Activated CD4-positive, alpha-beta memory T cell treated with anti-CD3 and anti-CD28 coated beads for 36 hours (primary cell): ENCODE results near the gene CENPO. TPM values are rescaled to one million over a fixed set of nuclear protein-coding genes. Genes with fewer than 3 reads are reported as not detected.

Experiments
- CTCF ChIA-PET: fragments of 350-600 bp; sonication (Branson Sonifier 250); formaldehyde crosslinking; loops from one replicate; lab custom pipeline; 2021; ENCODE audit warnings: antibody characterized with exemption, inconsistent platforms; lab: Charles Lee
- POLR2A ChIA-PET: fragments of 350-600 bp; sonication (Branson Sonifier 250); formaldehyde crosslinking; loops from one replicate; lab custom pipeline; 2021; ENCODE audit warnings: antibody characterized with exemption; lab: Charles Lee
- DNase-seq: peaks from one replicate; pipeline ENCODE4 v3.0.0-alpha.2; 2020
- H3K27ac Mint-ChIP-seq: one replicate; pipeline ENCODE4 v1.8.0; 2021; ENCODE audit warnings: mixed read lengths
- H3K27me3 Mint-ChIP-seq: one replicate; pipeline ENCODE4 v1.8.0; 2021; ENCODE audit warnings: mixed read lengths
- H3K36me3 Mint-ChIP-seq: one replicate; pipeline ENCODE4 v1.8.0; 2021; ENCODE audit warnings: mixed read lengths
- H3K4me1 Mint-ChIP-seq: one replicate; pipeline ENCODE4 v1.8.0; 2021; ENCODE audit warnings: low read depth, mixed read lengths
- H3K4me3 Mint-ChIP-seq: one replicate; pipeline ENCODE4 v1.8.0; 2021; ENCODE audit warnings: mild to moderate bottlenecking, mixed read lengths
- H3K9me3 Mint-ChIP-seq: one replicate; pipeline ENCODE4 v1.8.0; 2021; ENCODE audit warnings: mixed read lengths
- intact Hi-C: fragments of 100-400 bp; cut with micrococcal nuclease; formaldehyde crosslinking; loops from one replicate; pipeline ENCODE4 v1.15.1; 2023
- total RNA-seq, 2 experiments: library from RNA; stranded (reverse); gene quantifications; one replicate each; pipeline ENCODE4 v1.2.3, GENCODE V29; 2021

CENPO gene
- total RNA-seq, 2 experiments from 2014 or later = 39.9 to 42.4 TPM

DNA sequence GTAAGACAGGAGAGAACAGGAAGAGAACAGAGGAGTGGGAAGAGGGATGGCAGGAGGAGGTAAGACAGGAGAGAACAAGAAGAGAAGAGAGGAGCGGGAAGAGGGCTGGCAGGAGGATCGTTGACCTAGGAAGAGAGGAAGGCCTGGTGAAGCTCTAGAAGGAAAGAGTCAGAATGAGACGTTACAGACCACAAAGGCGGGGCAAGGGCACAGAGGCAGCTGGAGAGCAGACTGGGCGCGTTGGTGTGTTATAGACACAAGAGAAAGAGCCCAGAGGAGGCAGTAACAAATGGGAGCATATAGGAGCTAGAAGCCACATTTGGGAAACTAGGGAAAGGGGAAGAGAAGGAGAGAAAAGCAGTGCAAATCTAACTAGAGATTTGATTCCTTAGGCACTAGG, 26.6 kb upstream of the CENPO start:
- CTCF ChIA-PET = interaction anchor here (1.0 kb wide), 1 partner anchor 61 kb away, joined by 3 read pairs; no protein-coding TSS in a partner anchor
- Mint-ChIP-seq H3K4me3 (no peak overlapping the region), H3K4me1 (peaks cover 7% of the 10 kb centered on the region), H3K27me3 (no peaks in the 10 kb centered on the region), H3K27ac (no peak overlapping the region), H3K36me3 (peaks cover 32% of the 10 kb centered on the region), H3K9me3 (no peaks in the 10 kb centered on the region)
- intact Hi-C loops = no loop called here
- DNase-seq = peak; percentile 36
- POLR2A ChIA-PET = no interaction called here

DNA sequence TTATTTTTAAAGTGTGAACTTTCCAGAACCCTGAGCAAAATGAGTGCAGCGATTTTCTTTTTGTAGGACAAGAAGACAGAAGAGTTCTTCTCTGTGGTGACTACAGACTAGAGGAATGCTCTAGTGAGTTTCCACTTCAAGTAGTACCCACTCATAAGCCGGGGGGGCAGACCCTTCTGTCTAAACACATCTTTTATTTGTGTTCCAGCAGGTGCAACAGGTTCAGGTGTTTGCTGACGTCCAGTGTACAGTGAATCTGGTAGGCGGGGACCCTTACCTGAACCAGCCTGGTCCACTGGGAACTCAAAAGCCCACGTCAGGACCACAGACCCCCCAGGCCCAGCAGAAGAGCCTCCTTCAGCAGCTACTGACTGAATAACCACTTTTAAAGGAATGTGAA, 25.2 kb upstream of the CENPO start:
- no peak for DNase-seq
- Mint-ChIP-seq H3K4me3 (no peak overlapping the region), H3K27me3 (no peaks in the 10 kb centered on the region), H3K27ac (no peak overlapping the region), H3K36me3 (peaks cover 26% of the 10 kb centered on the region), H3K9me3 (no peaks in the 10 kb centered on the region), H3K4me1 (peaks cover 7% of the 10 kb centered on the region)
- ChIA-PET POLR2A (no interaction called here), CTCF (interaction anchor here (1.4 kb wide), 1 partner anchor 357 kb away, joined by 4 read pairs; no protein-coding TSS in a partner anchor)
- intact Hi-C loops = no loop called here

DNA sequence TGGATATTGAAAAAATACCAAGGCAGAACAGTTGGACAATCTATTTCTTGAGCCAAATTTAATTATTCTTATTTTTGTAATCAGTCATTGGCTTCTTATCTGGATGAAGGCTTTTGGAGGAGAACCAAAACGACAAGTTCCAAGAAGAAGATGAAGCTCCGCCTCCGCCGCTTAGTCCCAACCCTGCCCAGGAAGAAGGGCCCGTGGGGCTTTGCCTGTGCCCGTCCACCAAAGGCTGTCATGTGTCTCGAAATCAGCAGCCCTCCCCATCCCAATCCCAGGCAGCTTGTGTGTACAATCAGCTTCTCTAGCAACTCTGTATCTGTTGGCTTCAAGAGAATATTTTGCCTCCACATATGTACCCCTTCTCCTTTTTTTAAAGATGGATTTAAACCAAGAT, 24.6 kb upstream of the CENPO start:
- ChIA-PET CTCF (interaction anchor here (1.4 kb wide), 1 partner anchor 358 kb away, joined by 4 read pairs; no protein-coding TSS in a partner anchor), POLR2A (no interaction called here)
- Mint-ChIP-seq H3K4me3 (no peak overlapping the region), H3K4me1 (peaks cover 7% of the 10 kb centered on the region), H3K9me3 (no peaks in the 10 kb centered on the region), H3K36me3 (peaks cover 25% of the 10 kb centered on the region), H3K27me3 (no peaks in the 10 kb centered on the region), H3K27ac (no peak overlapping the region)
- no peak for DNase-seq
- intact Hi-C loops = no loop called here

DNA sequence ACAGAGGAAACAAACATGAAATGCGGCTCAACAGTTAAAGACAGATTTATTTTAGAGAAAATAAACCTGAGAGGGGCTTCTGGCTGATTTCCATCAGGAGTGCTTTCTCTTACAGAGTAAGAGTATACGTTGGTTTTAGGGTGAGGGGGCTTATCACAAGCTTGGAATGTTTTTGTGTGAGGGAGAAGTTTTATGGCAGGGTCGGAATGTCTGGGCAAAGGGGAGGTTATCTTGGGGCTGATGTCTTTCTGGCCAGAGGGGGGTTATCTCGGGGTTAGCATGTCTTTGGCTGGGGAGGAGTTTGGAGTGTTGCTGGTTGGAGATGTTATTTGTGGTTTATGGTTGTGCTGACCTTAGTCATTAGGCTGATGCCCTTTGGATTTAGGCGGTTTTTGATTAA, 22.2 kb upstream of the CENPO start:
- intact Hi-C loops = no loop called here
- Mint-ChIP-seq H3K4me3 (no peak overlapping the region), H3K4me1 (peaks cover 7% of the 10 kb centered on the region), H3K36me3 (peaks cover 17% of the 10 kb centered on the region), H3K27ac (no peak overlapping the region), H3K27me3 (no peaks in the 10 kb centered on the region), H3K9me3 (no peaks in the 10 kb centered on the region)
- ChIA-PET POLR2A (no interaction called here), CTCF (no interaction called here)
- DNase-seq = no peak

DNA sequence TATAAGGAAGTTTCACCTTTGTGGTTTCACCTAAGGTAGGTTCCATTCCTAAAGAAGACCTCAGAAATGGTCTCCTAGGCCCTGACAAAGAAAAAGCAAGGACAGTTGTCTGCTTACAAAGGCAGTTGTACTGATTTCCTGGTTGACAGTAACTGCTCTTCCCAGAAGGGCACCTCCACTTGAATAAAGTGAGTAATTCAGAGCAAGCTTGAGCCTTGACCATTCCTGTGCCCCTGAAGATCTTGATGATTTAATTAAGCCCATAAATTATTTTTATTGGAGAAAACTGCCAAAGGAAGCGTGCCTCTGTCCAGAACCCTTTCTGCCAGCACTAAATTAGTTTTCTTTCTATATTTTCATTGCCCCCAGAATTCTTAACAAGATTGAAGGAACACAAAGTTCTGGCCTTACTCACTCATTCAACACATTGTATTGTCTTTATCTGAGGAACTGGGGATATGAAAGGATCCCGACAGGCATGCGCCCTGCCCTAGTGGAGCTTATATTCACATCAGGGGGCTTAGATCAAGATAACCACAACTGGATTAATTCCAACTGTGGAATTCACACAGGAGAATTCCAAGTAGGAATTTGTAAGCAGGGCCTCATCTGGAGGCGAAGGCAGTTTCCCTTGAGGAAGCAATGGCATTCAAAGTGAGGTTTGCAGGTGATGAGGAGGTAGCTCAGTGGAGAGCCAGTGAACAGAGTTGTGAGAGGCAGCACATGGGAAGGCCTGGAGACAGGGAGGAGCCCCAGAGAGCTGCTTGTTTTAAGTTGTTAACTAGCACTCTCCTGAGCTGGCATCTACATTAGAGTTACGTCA, 21.2 kb upstream of the CENPO start:
- peaks cover 2% of the 10 kb centered on the region for H3K27me3 Mint-ChIP-seq
- ChIA-PET CTCF (no interaction called here), POLR2A (no interaction called here)
- H3K27ac Mint-ChIP-seq = no peak overlapping the region
- DNase-seq = no peak
- no peaks in the 10 kb centered on the region for H3K4me1 Mint-ChIP-seq
- H3K4me3 Mint-ChIP-seq = no peak overlapping the region
- no peaks in the 10 kb centered on the region for H3K9me3 Mint-ChIP-seq
- peaks cover 17% of the 10 kb centered on the region for H3K36me3 Mint-ChIP-seq
- intact Hi-C loops = no loop called here

DNA sequence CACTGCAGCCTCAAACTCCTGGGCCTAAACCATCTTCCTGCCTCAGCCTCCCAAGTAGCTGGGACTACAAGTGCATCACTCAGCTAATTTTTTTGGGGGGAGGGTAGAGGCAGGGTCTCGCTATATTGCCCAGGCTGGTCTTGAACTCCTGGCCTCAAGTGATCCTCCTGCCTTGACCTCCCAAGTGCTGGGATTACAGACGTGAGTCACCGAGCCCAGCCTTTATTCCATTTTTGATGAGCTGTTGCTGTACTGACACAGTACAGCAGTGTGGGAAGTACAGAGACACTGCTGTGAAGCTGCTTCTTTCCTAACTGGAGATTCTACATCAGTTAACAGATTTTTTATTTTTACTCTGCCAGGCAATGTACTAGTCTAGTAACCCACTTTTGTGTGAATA, 18.9 kb upstream of the CENPO start:
- ChIA-PET POLR2A (no interaction called here), CTCF (interaction anchor here (1.3 kb wide), 1 partner anchor 10 kb away, joined by 3 read pairs; no protein-coding TSS in a partner anchor)
- peaks cover 9% of the 10 kb centered on the region for H3K36me3 Mint-ChIP-seq
- DNase-seq = no peak
- H3K27ac Mint-ChIP-seq = no peak overlapping the region
- H3K4me3 Mint-ChIP-seq = no peak overlapping the region
- intact Hi-C loops = no loop called here
- H3K4me1 Mint-ChIP-seq = no peaks in the 10 kb centered on the region
- H3K9me3 Mint-ChIP-seq = no peaks in the 10 kb centered on the region
- H3K27me3 Mint-ChIP-seq = peaks cover 4% of the 10 kb centered on the region

DNA sequence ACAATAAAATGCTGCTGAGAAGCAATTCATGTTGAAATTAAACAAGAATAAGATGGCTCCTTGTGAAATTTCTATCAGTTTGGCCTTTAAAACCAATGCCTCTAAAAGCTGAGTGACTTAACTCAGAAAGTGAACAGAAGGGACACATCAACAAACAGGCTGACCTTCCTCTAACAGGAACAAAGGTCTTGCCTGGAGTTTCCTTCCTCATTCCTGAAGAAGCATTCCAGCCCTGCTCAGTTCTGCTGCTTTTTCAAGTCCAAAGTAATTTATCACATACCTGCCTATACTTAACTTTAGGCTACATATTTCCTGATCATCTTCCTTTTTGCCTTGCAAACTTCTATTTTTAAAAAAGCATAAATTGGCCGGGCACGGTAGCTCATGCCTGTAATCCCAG, 14.1 kb upstream of the CENPO start:
- POLR2A ChIA-PET = no interaction called here
- intact Hi-C loops = no loop called here
- no peak overlapping the region for H3K27ac Mint-ChIP-seq
- no peak overlapping the region for H3K4me3 Mint-ChIP-seq
- H3K27me3 Mint-ChIP-seq = peaks cover 9% of the 10 kb centered on the region
- H3K9me3 Mint-ChIP-seq = peaks cover 2% of the 10 kb centered on the region
- no peak for DNase-seq
- no peaks in the 10 kb centered on the region for H3K4me1 Mint-ChIP-seq
- no peaks in the 10 kb centered on the region for H3K36me3 Mint-ChIP-seq
- CTCF ChIA-PET = interaction anchor here (1.4 kb wide), 1 partner anchor 13 kb away, joined by 4 read pairs; no protein-coding TSS in a partner anchor

DNA sequence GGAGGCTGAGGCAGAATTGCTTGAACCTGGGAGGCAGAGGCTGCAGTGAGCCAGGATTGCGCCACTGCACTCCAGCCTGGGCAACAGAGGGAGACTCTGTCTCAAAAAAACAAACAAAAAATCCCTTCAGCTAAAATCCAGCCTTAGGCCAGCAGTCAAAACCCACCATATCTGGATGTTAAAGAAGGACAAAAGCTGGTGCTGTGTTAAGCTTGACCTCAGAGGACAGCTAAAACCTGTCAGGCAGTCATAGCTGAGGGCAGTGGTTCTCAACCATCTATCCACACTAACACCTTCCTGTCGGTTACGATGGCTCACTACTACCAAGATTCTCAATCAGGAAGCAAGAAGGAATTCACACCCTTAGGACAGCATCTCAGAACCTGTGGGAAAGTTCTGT, 9.6 kb upstream of the CENPO start:
- H3K9me3 Mint-ChIP-seq = peaks cover 2% of the 10 kb centered on the region
- H3K4me3 Mint-ChIP-seq = no peak overlapping the region
- DNase-seq = no peak
- CTCF ChIA-PET = interaction anchor here (1.4 kb wide), 1 partner anchor 9 kb away, joined by 3 read pairs; no protein-coding TSS in a partner anchor
- intact Hi-C loops = no loop called here
- no peaks in the 10 kb centered on the region for H3K4me1 Mint-ChIP-seq
- H3K36me3 Mint-ChIP-seq = no peaks in the 10 kb centered on the region
- H3K27me3 Mint-ChIP-seq = peaks cover 5% of the 10 kb centered on the region
- H3K27ac Mint-ChIP-seq = no peak overlapping the region
- POLR2A ChIA-PET = no interaction called here

DNA sequence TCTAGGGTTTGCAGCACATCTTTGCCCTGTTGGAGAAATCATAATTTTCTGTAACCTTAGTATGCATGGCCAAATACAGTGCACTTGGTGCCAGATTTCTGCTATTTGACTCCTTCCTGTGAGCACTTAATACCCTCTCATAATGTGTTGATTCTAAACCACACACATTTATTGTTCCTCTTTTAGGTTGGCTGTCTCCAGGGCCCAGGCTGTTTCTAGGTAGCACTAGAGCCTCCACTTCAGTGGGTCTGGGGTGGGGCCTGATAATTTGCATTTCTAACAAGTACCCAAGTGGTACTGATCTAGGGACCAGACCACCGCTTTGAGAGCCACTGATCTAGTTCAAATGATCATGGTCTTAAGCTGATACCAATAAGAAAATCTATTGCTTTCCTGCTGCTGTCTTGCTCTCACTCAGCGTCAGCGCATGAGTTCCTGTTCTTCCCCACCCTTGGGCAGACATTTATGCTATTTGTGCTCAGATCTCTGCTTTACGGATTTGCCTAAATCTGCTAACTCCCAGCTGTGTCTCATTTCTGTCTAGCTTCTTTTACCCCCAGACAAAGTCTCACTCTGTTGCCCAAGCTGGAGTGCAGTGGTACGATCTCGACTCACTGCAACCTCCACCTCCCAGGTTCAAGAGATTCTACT, 7.4 kb upstream of the CENPO start:
- H3K36me3 Mint-ChIP-seq = peaks cover 3% of the 10 kb centered on the region
- H3K27ac Mint-ChIP-seq = no peak overlapping the region
- POLR2A ChIA-PET = no interaction called here
- H3K9me3 Mint-ChIP-seq = no peaks in the 10 kb centered on the region
- CTCF ChIA-PET = no interaction called here
- peaks cover 5% of the 10 kb centered on the region for H3K27me3 Mint-ChIP-seq
- intact Hi-C loops = no loop called here
- H3K4me3 Mint-ChIP-seq = no peak overlapping the region
- H3K4me1 Mint-ChIP-seq = no peaks in the 10 kb centered on the region
- no peak for DNase-seq

DNA sequence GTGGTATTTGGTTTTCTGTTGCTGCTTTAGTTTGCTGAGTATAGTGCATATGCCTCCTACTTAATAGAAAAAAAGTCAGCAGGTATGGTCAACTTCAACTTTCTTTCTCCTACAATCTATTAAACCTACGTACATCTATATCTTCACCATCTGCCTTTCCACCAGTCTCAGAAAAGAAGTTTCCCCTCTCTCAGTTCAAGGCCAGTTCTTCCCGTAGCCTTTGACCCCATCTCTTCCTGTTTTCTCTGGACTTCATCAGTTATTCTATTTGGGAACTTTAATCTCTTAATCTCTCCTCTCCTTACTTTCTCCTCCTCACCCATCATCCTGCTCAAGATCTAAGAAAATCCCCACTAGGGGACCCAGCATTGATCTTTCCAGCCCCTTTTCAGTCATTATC, 5.7 kb upstream of the CENPO start:
- H3K4me3 Mint-ChIP-seq = no peak overlapping the region
- intact Hi-C loops = no loop called here
- no peak for DNase-seq
- CTCF ChIA-PET = no interaction called here
- no peaks in the 10 kb centered on the region for H3K9me3 Mint-ChIP-seq
- H3K27ac Mint-ChIP-seq = no peak overlapping the region
- H3K27me3 Mint-ChIP-seq = peaks cover 1% of the 10 kb centered on the region
- POLR2A ChIA-PET = no interaction called here
- H3K36me3 Mint-ChIP-seq = peaks cover 3% of the 10 kb centered on the region
- H3K4me1 Mint-ChIP-seq = peaks cover 5% of the 10 kb centered on the region

DNA sequence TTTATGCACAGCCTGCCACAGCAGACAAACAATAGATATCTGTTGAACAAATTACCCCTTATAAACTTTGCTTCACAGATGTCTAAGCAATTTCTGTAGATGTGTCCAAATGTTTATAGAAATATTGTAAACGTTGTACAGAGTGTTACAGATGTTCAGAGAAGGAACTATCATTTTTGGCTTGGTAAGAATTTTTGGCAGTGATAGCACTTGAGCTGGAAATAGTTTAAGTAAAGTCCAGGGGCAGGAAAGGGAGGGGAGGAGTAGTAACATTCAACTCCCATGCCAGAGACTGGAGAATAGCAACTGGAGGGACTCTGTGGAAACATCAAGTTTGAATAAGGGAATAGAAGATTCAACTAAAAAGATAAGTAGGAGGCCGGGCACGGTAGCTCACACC, 4.4 kb upstream of the CENPO start:
- no peaks in the 10 kb centered on the region for H3K9me3 Mint-ChIP-seq
- no peak overlapping the region for H3K4me3 Mint-ChIP-seq
- CTCF ChIA-PET = interaction anchor here (1.2 kb wide), 1 partner anchor 67 kb away, joined by 3 read pairs; no protein-coding TSS in a partner anchor
- H3K27ac Mint-ChIP-seq = no peak overlapping the region
- no peak for DNase-seq
- H3K4me1 Mint-ChIP-seq = peaks cover 5% of the 10 kb centered on the region
- POLR2A ChIA-PET = no interaction called here
- no peaks in the 10 kb centered on the region for H3K27me3 Mint-ChIP-seq
- intact Hi-C loops = no loop called here
- H3K36me3 Mint-ChIP-seq = peaks cover 10% of the 10 kb centered on the region

DNA sequence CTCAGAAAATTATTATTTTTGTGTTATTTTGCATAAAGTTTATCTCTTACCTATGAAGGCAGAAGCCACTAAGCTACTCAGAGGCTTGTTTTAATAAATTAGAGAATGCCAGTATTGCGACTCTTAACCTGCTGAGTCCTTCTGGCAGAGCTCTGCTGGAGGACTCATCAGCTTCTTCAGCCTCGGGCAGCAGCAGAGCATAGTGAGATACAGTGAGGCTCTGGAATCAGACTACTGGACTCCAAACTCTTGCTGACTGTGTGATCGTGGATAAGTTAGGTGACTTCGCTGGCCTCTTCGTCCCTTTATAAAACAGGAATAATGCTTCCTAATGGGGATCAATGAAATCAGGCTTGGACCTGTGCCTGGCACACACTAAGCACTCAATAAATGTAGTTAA, 1.8 kb upstream of the CENPO start:
- no peak overlapping the region for H3K27ac Mint-ChIP-seq
- H3K4me1 Mint-ChIP-seq = peaks cover 20% of the 10 kb centered on the region
- ChIA-PET CTCF (interaction anchor here (1.4 kb wide), 1 partner anchor 381 kb away, joined by 3 read pairs; no protein-coding TSS in a partner anchor), POLR2A (no interaction called here)
- H3K27me3 Mint-ChIP-seq = no peaks in the 10 kb centered on the region
- no peaks in the 10 kb centered on the region for H3K9me3 Mint-ChIP-seq
- no peak for DNase-seq
- peaks cover 21% of the 10 kb centered on the region for H3K36me3 Mint-ChIP-seq
- no peak overlapping the region for H3K4me3 Mint-ChIP-seq
- intact Hi-C loops = loop anchor here (5.0 to 10.0 kb wide), 2 partner anchors 299 to 883 kb away; partner anchors contain the start of genes DTNB and NCOA1
